ENCODE data around the gene CHIC2.
A peak's percentile ranks its signal among the peaks of the same experiment; 100 is the strongest.
"Not testable (repeated sequence)": the region's sequence is repeated elsewhere in the genome, so short reads cannot be mapped to it uniquely, and the experiment has no call there.

CHIC2 gene

DNA sequence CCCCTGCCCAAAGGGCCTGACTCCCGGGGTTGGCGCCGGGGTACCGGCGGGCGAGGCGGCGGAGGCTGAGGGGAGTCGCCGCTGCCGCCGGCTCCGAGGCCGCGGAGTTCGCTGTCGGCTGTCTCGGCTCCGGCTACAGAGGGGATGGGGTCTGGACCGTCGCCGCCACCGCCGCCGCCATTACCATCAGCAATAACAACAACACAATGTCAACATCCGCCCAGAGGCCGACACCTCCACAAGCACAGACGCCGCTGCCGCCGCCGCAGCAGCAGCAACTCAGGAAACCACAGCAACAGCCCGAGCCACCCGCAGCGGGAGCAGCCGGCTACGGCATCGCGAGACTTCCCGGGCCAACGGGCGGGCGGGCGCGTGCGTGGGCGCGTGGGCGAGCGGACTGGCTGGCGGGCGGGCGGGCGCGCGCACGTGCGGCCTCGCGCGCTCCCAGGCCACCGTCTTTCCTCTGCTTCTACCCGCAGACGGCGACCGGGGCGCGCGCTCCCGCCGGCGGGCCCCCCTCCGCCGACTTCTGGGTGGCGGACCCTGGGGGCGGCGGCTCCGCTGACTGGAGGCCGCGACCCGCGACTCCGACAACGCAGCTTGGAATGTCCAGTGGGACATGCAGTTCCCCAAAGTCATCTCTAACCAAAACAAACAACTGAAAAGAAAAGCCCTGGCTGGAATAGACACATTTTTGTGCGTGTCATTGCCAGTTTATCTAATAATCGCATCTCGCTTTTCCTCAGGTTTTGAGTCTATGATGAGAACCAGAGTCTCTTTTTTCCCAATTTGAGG is at the start of gene CHIC2:
TSS of gene CHIC2 (minus strand) at position 289 of the 795 bp plus-strand sequence. CDS start 305 bp downstream, outside the sequence.
- DNase-seq (ENCODE audit: low spot score), result peak; percentile 98

DNA sequence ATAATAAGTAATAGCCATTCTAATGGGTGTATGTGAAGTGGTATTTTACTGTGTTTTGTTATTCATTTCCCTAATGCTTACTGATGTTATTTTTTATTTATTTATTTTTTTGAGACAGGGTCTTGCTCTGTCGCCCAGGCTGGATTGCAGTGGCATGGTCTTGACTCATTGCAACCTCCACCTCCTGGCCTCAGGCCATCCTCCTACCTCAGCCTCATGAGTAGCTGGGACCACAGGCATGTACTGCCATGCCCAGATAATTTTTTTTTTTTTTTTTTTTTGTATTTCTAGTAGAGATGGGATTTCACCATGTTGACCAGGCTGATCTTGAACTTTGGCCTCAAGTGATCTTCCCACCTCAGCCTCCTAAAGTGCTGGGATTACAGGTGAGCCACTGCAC is 48.8 kb upstream of the CHIC2 start:
- not testable (repeated sequence) for DNase-seq (ENCODE audit: low spot score)

DNA sequence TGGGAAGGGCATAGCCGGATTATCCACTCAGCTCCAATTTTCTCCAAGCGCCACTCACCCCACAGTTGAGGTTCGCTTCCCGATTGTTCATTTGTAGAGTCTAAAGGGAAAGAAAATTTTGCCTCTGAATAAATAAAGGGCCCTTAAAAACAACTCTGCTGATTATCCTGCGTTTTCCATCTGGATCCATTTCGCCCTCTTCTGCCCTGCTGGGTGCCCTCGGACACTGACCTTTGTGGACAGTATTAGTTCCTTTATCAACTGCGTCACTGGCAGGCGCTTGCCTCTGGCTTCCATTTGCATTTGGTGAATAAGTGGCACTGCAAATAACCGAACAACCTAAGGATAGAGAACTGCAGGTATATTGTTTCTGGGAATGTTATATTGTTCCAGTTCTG is 45.6 kb upstream of the CHIC2 start:
- no peak for DNase-seq (ENCODE audit: low spot score)

DNA sequence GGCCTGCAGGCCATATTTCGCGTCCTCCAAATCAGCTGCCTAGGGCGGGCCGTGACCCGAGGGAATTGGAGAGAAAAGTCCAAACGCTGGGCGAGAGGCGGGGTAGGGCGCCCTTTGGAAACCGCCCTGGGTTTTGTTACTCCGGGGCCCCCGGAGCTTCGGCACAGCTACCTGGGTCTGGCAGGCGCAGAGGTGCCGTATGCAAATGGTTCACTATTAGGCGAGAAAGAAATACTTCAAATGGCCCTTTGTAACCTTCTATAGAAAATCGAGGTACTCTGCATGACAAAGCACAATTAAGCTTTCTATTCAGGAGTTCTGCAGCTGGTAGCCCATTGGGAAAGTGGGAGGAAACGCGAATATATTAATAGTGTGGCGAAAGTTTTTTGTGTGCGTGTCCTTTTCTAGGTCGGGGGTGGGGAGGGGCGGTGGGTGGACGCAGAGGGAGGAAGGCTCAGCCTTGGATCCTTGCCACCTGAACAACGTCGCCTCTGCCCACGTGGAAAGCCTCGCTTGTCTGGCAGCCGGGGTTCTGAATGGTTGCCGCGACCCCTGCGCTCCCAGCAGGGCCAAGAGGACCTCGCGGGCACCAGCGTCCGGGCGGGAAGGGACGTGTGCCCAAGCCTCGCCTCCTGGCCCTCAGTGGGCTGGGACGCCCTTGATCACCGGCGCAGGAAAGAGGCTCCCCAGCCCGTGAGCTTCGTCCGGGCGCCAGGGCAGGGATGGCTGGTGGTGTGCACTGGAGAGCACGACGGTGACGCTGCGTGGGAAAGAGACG is 45.0 kb upstream of the CHIC2 start:
- no peak for DNase-seq (ENCODE audit: low spot score)

DNA sequence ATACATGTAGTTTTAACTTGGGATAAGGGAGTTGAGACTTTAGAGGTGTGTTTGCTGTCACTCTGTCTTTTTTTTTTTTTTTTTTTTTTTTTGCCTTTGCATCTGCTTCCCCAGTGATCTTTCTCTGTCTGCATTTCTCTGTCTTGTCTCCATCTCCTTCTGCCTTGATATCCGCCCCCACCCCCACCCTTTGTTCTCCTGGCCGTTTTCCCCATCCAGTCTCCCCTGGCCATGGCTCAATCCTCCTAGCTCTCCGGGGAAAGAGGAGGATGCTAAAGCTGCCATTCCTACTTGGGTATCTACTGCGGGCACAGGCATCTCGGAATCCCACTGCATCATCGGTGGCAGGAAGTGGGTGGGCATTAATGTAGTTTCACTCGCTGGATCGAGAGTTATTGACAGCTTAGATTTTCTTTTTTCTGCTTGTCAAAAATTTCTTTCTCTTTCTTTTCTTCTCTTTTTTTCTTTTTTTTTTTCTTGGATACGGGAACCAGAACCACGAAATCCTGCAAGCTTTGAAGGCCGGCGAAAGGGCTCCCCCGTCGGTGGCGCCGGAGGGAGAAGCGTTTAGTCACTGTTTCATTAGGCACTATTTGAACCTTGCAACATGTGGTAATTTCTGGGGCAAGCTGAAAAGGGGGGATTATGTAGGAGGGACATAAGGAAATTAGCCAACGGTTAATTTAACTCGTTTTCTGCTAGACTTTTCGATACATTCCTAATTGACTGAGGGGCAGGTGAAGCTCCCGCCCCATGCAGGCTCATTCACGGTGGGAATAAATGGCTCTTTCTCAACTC is 43.7 kb upstream of the CHIC2 start:
- no peak for DNase-seq (ENCODE audit: low spot score)

DNA sequence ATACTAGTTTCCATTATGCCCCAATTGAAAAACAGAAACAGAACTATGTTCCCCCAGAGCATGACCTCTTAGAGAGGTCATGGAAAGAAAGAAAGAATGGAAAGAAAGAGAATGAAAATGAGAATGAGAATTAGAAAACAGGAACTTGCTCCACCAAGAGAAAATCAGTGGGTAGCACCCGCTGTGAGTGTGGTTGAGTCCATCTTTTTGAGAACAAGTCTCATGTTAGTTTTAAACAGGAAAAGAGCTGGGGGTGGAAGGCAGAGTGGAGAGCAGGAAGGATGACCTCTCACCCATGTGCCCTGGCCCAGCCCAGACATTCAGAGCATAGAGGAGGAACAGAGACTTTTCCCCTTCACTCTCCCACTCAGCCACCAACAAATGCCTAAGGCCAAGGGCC is 40.5 kb upstream of the CHIC2 start:
- no peak for DNase-seq (ENCODE audit: low spot score)

DNA sequence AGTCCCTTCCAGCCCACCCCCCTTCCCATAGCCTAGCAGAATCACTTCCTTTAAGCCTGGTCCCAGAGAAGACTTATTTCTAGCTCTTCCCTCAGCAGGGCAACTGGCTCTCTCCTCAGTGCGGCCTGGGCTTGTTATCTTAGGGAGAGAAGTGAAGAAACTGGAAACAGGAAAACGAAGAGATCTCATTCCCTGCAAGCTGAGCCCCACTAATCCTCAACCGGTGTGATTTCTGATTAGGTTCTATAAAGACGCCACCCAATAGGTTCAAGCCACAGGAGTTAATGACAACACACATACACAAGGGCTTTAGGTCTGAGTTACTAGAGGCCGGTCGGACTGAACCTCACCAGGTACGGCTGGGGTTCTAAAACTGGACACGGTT is 38.8 kb upstream of the CHIC2 start:
- no peak for DNase-seq (ENCODE audit: low spot score)

DNA sequence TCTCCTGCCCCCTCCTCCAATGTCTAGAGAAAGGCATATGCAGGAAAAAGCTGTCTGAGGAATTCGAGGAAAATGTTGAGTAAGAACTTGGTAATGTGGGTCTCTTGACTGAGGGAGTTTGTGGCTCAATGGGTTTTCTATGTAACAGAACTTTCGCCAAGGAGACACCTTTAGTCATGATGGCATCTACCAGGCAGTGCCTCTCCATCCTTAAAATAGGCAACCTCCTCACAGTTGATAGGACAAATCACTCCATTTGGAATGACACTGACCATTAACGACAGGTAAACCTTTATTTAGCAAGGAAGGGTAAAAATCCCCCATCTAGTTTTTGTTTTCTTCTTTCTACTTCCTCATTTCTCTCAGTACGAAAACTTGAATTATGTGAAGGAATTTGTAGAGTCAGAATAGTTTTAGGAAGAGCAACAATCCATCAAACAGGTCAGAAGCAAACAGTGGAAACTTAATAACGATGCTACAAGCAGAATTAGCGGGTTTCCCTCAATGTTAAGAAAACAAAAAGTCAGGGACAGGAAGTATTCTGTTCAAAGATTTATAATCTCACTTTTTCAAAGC is 38.2 kb upstream of the CHIC2 start:
- no peak for DNase-seq (ENCODE audit: low spot score)

DNA sequence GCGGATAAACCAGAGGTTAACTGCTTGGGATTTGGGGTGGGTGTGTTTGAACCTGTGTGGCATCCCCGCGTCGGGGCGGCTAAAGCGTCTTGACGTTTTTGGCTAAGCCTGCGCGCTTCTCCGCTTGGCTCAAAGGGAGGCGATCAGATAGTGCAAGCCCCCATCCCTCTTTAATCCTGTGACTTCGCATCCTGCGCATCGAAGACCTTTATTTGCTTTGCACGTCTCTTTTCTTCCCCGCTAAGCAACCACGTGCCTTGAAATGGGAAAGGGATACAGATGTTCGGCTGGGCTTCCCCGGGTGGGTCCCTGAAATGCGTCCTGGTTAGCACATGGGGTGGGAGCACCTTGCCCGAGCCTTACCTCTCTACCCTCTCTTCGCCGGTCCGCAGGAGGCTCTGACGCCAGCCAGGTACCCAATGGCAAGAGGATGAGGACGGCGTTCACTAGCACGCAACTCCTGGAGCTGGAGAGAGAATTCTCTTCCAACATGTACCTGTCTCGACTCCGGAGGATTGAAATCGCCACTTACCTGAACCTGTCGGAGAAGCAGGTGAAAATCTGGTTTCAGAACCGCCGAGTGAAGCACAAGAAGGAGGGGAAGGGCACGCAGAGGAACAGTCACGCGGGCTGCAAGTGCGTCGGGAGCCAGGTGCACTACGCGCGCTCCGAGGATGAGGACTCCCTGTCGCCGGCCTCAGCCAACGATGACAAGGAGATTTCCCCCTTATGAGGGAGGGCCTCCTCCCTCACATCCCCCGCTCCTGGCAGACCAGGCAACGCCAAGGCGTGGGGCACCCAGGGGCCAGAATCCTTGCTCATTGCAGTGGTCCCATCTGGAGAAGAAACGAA is 37.0 kb upstream of the CHIC2 start:
- no peak for DNase-seq (ENCODE audit: low spot score)

DNA sequence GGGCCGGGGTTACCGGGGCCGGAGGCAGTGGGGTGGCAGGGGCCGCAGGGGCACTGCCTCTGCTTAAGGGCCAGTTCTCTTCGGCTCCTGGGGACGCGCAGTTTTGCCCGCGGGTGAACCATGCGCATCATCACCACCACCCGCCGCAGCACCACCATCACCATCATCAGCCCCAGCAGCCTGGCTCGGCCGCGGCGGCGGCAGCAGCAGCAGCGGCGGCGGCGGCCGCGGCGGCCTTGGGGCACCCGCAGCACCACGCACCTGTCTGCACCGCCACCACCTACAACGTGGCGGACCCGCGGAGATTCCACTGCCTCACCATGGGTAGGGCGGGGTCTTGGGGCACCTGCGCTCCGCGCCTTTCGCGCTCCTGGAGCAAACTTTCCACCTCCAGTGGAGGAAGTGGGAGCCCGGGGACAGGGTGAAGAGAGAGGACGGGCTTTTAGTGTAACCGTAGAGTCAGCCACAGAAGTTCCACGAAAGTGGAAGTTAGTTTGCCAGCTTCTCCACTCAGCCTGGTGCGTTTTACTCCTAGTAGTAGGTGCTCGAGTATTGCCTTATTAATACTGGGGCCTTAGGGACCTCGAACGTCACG is 36.3 kb upstream of the CHIC2 start:
- DNase-seq (ENCODE audit: low spot score), result peak; percentile 58

DNA sequence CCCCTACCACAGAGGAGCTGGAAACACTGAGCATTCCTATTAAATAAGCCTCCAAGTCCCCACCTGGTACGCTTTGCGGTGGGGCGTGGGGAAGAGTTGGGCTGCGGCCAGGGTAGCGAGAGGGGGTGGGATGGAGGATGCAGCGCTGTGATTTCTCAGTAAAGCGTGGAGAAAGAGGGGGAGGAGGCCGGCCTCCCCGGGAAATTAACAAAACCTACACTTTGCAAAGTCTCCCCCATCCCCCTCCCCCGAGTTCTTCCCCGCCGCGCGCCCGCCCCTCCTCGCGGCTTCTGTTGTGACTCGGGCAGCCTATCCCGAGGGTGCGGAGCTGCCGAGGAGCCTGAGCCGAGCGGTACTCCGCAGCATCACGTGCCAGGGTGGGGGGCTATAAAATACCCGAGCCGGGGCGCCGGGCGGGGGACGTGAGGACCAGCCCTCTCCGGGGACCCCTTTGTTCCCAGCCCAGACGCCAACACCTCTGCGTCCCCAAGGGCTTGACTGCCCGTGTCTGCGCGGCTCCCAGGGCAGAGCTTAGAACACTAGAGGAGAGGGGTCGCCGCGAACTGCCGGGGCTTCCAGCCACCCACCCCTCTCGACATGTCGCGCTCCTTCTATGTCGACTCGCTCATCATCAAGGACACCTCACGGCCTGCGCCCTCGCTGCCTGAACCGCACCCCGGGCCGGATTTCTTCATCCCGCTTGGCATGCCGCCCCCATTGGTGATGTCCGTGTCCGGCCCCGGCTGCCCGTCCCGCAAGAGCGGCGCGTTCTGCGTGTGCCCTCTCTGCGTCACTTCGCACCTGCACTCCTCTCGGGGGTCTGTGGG is 35.6 kb upstream of the CHIC2 start, which contains the start of gene GSX2:
TSS of gene GSX2 (plus strand) at position 416 of the 827 bp plus-strand sequence. CDS start at position 598, 182 bp downstream.
- peak; percentile 55 for DNase-seq (ENCODE audit: low spot score)

DNA sequence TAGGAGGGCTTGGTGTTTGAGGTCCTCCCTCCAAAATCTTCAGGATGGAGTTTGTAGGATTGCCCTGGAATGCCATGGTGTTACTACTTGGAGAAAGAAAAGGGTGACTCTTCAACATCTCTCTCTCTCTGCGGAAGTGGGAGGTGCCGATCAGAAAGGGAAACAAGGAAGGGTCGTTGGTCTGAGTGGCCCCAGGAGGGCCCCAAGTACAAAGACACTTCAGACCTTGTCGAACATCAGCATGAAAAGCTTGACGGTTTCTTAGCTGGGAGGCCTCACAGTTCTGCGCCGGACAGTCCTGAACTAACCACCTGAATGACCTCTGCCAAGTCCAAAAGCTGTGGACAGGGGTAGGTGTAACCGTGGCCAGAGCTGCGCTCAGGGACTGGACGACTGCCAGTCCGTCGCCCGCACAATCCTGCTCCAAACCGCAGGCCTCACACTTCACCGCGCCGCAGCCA is 34.9 kb upstream of the CHIC2 start:
- DNase-seq (ENCODE audit: low spot score), result no peak

DNA sequence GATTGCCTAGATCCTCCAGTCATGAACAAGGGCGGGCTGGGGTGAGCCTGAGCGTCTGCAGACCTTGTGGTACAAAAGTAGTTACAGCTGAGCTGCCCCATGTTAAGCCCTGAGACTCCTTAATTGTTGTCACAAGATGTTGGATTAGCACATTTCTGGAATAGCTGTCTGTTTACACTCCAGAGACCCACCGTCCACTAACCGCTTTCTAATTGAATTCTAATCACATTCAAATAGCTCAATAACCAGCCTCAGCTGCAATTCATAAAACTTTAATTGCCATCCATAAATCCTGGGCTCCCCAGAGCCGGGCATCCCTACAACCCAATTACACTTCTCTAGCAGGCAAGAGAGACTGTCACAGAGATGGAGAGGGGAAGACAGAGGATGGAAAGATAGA is 34.0 kb upstream of the CHIC2 start:
- no peak for DNase-seq (ENCODE audit: low spot score)

DNA sequence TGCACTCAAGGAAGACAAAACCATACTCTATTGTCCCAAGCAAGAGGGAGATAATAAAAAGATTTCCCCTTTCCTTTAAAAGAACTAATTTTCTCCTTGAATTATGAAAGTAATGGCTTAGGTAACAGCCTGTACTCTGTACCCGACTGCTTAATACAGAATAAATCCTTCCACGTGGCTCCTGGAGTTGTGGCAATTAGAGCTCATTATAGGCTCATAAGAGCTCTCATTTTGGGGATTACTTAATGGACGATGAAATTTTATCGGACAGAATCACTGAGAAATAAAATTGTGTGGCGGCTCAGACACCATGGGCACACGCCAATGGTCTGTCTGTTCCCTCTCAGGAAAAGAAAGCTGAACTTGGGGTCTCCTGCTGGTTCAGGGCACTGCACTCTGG is 32.7 kb upstream of the CHIC2 start:
- no peak for DNase-seq (ENCODE audit: low spot score)

DNA sequence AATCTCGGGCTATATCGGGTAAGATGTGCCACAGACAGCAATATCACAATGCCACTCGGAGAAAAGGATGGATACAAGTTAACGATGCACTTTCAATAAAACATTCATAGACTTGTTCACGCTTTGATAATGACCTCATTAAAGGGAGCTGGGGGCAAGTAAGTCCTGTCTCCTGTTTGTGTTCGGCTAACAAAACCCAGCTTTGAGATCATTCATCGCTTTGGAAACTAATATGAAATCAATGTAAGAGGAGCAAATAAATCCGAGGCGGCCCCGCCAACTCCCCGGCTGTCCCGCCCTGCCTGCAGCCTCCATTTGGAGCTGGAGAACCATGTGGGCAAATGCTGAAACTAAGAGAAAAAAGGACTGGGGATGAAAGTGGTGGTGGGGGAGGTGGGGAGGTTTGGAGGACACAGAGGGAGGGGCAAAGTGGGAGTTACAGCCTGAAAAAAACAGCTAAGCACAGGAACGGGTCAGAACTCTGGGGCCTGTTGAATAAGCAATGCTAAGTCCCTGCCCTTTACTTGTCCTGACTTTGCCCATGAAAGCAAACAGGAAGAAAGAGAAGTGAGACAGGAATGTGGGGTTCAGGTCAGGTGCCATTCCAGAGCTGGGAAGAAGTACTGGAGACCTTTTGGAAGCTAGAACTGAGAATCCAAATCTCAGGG is 32.0 kb upstream of the CHIC2 start:
- DNase-seq (ENCODE audit: low spot score), result no peak

DNA sequence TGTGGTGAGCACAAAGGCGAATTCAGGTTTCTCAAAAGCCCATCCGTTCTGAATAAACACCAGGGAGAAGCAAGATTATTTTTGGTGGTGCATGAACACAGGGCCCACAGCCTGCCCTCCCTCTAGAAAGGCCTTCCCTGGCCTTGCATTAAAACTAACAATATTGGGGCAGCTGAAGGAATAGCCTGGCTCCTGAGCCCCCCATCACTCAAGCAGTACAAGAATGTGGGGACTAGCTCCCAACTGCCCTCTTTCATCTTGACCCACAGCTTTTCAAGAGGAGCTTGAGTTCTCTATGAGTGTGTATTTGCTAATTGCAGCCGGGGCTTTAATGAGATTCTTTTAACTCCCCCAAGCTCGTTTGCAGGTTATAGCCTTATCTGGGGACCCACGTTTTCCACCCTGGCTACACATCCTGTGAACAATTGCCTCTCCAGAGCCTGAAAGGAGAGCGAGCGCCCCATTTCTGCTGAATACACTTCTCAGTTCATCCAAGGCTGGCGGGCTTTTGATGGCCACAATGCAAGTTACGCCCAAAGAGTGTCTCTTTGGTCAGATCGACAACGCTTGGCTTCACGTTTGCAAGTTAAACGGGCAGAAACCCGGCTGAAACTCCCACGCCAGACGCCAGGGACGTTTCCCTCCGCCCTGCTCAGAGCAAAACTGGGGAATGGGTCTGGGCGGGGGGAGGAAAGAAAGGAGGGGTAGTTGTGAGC is 30.9 kb upstream of the CHIC2 start:
- DNase-seq (ENCODE audit: low spot score), result no peak

DNA sequence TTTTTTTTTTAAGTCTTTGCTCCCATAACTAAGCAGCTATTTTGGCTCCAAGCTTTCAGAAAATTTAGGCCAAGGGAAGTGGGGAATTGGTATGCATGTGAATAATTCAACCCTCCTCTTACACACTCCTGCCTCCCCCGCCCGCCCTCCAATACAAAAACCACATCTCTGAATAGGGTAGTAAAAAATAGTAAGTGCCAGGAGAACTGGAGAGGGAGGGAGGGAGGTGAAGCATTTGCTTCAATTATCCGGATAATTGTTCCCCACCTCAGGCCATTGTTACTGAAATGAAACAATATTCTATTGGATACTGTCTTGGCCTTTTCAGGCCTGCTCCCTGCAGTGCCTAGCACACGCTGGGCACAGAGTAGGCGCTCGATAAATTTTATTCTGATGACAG is 30.0 kb upstream of the CHIC2 start:
- no peak for DNase-seq (ENCODE audit: low spot score)
